RPMI7951 (cell line): ENCODE measurements around the gene ZC3H14. TPM values are rescaled to one million over a fixed set of nuclear protein-coding genes. Genes with fewer than 3 reads are reported as not detected.

Source experiments
- DNase-seq: peaks from one replicate; pipeline ENCODE4 v3.0.0-alpha.2; 2012; ENCODE audit warnings: low read depth
- total RNA-seq: library from RNA; depleted of rRNA; stranded (reverse); fragments of >200 nt; shearing (Covaris generic); gene quantifications from 2 replicates; pipeline ENCODE4 v1.2.3, GENCODE V29; 2014

The ZC3H14 gene
- total RNA-seq, 1 experiment from 2014 or later = 77.7 TPM

DNA sequence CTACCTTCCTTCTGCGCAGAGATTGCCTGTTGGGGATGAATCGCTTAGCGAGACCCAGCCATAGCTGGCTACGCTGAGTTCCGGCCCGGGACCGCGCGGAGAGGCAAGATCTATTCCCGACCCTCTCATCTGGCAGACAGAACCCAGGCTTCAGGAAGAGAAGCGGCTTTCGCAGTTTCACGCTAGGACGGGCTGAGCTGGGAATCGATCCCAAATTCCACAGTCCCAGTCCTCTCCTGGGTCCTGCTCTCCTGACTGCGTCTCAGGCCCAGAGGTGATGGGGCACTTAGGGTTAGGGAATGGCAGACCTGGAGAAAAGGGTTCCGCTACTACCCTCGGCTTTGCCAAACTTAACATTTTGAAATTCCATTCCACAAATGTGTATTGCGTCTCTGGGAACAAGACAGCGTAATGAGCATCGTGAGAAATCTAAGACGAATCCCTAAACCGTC lies 10.8 kb upstream of the ZC3H14 start:
- peak; percentile 22 for DNase-seq

DNA sequence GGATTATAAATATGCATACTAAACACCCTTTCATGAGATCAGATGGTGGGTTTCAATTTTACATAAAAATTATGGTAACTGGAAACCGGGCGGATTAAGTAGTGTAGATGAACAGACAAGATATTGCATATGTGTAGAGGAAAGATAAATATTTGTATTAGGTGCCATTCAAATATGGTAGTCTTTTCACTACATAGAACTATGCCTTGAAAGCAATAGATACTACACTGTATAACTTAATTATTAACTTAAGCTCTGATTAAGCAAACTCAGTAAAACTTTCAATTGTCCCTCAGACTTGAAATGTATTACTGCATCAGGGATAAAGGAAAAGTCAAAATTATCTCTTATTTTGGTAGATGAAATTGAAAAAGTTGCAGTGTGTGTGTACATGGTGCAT lies 10.0 kb upstream of the ZC3H14 start:
- no peak for DNase-seq

DNA sequence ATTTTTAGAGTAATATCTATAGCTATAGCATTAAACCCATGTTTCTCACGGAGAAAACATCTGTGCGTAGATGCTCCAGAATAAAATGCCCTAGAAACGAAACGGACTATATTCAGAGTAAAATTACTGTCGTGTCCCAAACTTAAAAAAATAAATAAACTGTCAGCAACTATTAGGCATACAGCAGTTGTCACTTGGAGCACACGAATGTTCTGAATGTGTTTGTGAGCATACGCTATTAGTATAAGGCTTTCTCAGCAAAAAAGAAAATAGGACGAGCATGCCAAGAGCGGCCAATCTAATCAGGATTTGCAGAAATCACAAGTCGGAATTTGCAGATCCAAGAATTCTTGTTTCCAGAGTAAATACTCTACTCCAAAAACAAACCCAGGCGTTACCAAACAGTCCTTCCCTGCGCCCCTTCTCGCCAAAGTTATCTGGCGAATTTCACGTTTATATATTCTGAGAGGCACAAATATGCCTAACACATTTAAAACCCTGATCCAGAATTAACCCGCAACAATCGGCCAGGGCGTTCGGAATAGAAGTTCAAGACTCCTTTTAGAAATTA lies 8.9 kb upstream of the ZC3H14 start:
- peak; percentile 7 for DNase-seq

DNA sequence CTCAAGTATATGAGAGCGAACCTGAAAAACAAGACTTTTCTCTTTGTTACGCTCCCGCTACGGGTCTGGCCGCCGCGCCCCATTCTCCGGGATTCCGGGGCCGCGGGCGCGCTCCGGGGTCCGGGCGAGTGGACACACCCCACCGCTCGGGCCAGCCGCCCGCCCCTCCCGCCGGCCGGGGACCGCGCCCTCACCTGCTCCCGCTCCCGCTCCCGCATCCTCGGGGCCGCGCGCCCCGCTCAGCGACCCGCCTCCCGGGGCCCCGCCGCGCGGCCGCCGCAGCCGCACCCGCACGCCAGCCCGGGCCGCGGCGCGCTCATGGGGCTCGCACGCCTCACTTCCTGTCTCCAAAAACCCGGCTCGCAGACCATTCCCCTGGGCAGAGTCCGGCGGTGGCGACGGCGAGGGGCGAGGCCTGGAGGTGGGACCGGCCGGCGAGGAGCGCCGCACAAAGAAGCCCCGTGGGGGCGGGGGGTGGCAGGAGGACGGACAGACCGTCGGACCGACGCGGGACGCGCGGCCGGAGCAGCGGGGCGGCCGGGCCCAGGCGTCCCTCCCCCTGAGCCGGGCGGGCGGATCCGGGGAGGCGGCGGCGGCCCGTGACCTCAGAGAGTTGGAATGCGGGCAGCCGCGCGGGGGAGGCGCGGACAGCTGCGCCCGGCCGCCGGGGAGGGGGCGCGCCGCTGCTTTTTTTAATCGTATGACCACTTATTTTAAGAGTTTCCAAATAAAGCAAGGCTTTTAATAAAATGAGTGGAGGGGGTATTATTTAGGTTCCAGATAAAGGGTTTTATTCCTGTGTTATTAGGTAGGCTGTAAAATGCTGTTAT lies 8.2 kb upstream of the ZC3H14 start, which contains the start of gene PTPN21:
TSS of gene PTPN21 (minus strand) at position 551 of the 830 bp plus-strand sequence. CDS start 4,590 bp downstream, outside the sequence.
- DNase-seq = peak; percentile 79

DNA sequence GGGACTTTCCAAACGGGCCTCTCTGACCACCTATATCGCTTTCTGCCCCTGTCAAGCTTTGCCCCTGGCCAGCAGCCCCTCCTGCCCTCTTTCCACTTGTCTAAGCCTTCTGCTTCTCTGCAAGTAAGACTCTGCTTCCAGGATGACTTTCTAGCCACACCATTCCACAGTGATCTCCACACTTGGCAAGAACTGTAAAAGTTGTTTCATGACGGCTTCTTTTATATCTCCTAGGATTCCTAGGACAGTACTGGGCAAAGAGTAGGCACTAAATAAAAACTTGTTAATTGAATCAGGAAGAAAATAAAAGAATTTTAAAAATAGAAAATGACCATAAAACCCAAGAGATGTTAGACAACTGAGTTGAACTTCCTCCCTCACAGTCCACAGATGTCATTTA lies 6.3 kb upstream of the ZC3H14 start:
- DNase-seq = no peak

DNA sequence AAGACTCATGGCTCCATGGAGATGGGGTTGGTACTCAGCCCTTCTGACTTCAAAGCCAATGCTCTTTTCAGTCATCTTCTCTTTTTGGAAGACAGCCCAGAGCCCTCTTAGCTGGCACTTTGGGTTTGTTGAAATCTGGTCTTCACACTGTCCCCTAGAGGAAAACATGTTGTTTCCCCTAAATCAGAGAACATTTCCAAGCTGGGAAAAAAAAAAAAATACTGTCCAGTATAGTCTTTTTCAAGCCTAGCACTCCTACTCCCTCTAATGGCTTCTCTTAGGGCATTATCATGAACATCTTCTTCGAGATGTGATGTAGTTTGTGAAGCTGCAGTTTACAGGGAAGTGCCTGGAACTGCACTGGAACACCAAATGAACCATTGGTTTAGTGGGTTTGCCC lies 3.0 kb upstream of the ZC3H14 start:
- DNase-seq = peak; percentile 74

DNA sequence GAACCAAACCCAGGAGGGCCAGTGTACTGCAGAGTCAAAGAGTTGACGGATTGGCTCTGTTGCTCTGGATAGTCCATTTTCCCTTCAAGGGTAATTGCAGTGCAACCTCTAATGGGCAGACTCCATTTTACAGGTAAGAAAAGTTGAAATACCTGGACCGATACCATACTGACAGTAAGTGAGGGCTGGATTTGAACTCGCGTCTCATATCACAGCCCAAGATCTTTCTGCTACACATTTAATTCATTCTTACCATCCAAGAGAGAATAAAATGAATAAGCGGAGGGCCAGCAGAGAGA lies 356 bp upstream of the ZC3H14 start:
- DNase-seq = no peak

DNA sequence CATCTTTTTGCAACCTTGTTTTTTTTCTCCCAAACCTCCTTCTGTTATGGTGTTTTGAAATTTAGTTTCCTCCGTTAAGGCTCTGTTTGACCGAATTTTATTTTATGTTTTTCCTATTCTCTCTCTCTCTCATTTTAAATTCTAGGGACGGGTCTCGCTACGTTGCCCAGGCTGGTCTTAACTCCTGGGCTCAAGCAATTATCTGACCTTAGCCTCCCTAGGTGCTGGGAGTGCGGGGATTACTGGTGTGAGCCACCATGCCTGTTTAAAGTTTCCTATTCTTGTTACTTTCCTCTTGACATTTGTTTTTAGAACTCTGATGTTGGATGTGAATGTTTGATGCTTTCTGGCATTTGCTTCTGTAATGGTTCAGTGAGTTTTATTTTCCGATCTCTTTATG lies 1.0 kb downstream of the ZC3H14 start:
- DNase-seq = no peak

DNA sequence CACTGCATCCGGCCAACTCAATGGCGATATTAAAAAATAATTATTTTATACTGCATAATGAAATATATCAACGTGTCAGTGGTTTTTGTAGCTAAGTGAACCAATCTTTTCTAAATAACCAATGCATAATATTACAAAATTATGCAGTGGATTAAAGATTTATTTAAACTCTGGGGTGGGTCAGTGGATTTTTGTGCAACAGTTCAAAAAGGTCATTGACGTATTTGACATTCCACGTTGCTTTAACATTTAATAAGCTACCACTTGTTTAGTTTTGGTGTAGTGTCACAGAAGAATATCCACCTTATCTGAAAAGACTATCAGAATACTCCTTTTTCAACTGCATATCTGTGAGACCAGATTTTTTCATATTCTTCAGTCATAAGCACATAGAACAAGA lies 2.6 kb downstream of the ZC3H14 start:
- no peak for DNase-seq

DNA sequence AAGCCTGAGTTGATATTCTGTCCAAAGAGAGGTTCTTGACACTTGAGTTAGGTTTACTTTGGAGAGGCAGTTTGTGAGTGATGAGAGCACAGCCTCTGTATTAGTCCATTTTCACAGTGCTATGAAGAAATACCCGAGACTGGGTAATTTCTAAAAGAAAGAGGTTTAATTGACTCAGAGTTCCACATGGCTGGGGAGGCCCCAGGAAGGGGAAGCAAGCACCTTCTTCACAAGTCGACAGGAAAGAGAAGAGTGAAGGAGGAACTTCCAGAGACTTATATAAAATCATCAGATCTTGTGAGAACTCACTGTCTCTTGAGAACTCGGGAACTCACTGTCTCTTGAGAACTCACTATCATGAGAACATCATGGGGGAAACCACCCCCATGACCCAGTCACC lies 5.4 kb downstream of the ZC3H14 start:
- DNase-seq = no peak

DNA sequence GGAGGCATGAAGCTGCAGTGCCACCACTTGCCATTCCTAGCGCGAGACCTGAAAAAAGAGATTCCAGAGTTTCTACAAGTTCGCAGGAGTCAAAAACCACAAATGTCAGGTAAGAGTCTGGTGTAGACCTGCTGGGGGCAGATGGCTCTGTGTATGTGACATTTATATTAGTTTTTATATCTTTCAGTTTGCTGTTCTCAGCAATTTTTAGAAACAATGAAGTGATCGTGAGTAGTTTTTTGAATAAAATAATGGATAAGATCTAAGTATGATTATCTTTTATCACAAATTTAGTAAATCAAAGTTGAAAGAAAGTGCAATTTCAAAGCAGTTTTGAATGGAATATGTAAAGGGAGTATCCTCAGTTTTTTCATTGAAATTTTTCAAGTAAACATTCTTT lies 9.3 kb downstream of the ZC3H14 start:
- DNase-seq = no peak

DNA sequence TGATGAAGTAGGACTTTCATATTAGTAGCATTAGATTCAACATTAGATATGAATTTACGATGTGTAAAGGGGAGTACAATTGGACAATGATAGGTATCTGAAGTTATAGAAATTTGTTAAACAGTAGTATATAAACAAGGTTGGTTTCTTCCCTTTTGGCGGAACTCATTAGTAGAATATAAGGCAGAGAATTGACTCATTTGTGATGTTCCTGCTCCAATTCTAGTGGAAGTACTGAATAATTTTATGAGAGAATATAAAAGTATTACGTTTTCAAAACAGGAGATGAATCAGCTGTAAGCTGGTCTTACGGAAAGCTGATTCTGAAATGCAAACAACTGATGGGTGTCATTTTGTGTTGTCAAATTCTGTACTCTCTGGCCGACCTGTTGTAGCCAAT lies 13.4 kb downstream of the ZC3H14 start:
- no peak for DNase-seq

DNA sequence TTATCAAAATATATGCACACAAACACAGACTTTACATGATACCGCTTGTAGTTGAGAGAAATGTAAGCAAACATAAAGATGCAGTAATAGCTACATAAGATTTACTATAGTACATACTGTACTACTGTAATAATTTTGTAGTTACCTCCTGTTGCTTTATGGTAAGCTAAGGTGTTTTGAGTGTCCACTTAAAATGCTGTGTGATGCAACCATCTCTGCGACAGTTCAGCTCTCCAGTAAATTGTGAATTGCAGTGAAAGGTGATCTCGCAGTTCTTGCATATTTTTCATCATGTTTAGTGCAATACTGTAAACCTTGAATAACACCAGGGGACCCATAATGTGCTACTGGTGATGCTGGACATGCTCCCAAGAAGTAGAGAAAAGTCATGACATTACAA lies 21.6 kb downstream of the ZC3H14 start:
- no peak for DNase-seq

DNA sequence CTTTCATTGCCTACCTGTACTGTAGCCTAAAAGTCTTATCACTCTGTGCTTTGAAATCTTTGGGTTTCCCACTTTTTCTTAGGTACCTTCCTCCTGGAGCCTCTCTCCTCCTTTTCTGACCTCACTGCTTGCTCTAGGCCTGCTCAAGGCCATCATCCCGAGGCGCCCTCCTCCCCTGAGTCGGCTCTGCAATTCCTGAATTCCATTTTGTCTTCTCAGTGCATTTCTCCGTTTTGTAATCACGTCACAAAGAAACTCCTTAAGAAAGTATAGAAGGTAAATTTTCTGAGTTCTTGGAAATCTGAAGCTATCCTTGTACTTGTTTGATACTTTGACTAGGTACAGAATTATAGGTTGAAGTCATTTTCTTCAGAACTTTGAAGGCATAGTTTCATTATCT lies 25.2 kb downstream of the ZC3H14 start:
- DNase-seq = no peak

DNA sequence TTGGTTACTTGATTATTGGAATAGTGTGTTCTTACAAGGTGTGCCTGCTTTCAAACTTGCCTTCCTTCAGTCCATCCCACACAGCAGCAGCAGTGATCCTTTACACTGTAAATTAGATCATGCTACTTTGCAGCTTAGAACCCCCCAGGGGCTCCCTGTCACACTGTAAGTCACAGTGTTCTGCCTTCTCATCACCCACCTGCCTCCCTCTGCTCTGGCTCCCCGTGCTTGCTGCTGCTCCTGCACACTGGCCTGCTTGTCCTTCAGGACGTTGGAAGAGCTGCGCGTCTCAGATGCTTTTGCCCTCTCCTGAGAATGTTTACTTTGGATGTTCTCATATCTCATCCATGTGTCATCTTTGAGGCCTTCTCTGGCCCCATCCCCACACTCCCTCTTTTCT lies 27.3 kb downstream of the ZC3H14 start:
- DNase-seq = no peak

DNA sequence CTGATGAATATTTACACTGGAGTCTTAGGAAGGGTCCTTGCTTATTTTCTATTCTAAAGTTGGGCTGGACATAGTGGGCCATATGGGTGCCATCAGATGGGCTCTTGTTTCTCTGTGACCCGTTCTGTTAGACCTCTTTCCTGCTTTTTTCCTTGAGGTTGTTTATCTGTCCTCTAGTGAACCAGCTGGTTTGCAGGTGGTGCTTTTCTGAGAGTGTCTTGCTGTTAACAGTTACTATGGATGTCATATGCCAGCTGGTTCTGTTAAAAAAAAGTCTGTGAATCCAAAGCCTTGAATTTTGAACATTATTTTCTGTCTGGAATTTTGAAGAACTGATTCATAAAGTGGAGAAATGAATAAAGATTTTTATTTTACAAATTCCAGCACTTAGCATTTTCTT lies 29.2 kb downstream of the ZC3H14 start:
- no peak for DNase-seq

DNA sequence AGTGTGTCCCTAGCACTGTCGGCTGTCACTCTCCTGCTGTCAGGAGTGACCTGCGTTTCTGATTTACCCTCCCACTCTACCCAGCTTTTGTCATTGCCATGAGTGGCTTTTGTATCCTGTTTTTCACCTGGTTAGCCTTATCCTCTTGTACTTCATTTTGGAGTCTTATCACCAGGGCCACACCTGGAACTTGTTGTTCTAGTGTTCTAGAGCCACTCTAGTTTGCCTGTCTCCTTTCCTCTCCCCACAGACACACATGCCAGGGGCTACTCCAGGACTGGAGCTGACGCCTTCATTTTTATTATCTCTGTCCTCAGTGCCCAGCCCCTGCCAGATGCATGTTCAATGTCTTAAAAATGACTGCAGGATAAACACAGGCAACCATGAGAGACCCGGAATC lies 34.2 kb downstream of the ZC3H14 start:
- DNase-seq = no peak

DNA sequence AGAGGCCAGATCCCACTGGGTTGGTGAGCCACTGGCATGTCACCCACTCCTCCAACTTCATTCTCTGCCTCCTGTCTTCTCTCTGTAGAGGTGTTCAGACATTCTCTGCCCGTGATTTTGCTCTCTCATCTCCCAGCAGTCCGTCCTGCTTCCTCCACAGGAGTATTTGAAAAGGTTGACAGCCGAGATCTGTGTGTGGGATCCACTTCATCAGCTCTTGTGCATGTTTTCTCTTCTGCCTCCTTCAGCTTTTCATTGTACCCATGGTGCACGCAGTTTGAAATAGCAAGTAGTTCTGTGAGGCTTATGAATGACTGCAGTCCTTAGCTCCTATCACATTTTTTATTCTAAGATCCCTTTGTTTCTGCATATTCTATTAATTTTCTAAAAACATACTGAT lies 34.8 kb downstream of the ZC3H14 start:
- no peak for DNase-seq

DNA sequence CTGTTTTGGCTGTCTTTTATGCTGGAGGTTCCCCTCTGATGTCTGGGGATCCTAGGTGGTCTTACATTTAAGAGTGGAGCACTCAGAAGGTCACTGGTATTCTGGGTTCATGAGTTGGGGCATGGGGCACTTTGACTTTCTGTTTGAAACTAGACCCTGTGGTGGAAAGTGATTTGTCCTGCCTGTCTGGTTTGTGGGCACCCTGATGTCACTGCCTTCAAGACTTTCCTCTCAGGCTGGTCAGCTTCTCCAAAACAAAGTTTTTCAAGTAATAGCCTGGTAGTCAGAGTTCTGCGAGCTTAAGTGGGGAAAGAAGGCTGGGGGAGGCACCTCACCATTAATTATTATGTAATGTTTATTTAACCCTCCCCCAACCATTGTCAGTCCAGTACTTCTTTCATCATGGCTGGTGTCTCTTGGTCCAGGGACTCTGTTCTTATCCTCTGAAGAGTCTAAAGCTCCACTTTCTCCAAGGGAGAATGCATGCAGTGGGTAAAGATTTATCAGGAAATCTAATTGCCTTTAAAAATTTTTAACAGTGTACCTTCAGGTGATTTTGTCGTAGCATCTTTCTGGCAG lies 35.3 kb downstream of the ZC3H14 start:
- no peak for DNase-seq

DNA sequence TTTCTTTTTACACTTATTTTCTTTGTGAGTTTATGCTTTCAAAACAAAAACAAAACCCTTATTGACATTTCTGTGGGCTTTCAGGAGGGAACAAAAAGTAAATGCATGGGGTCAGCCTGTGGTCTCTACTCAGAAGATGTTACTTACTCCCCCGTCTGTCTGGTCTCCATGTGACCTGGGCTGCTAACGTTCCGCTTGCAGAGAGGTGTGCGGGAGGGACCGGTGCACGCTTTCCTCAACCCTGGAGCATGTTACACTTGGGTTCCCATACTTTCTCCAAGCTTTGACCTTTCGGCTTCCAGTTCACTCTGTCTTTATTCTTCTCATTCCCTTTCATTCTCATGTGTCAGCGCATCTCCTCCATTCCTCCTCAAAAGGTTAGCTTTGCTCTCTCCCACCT lies 36.5 kb downstream of the ZC3H14 start:
- DNase-seq = no peak

DNA sequence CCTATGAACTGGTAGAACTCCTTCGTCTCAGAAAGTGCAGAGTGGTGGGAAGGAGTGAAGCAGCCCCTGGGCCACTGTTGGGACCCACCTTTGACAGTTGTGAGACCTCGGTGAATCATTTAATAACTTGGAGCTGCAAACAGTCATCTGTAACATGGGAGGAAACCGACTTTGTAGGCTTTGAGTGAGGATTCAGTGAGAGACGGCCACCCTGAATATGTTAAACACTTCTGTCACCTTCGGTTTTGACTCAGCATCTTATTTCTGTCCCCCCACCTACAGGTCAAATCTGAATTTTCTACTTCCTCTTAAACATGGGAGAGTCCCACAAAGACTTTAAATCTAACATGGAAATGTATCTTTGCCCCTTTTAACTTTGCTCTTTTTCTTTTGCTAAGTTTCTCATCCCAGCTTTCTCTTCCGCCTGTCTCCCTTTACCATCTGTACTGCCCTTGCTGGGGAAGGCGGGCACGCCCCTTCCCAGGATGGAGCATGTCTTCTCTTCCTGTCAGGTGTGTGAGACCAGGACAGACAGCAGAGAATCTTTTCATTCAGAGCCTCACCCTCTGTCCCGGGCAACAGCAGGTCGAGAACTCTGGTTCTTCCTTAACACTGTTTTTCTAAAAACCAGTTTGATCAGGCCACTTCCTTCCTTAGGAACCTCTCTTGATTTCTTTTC lies 37.1 kb downstream of the ZC3H14 start:
- no peak for DNase-seq

DNA sequence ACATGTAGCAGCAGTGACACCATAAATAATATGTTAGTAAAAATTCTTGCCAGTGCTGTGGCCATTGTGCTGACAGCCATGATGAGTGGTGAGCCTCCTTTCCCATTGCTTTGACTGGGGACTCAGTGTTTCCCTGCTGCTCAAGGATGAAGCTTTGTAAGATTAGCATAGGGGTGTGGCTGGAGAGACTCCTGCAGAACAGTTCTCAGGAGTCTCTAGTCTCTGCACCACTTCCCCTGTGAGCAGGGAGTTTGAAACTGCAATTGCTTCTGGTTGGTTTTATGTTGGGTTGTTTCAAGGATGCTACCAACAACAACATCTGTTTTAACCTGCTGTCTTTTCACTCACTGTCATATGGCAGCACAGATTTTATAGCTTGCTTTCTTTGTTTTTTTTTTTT lies 41.4 kb downstream of the ZC3H14 start:
- no peak for DNase-seq

DNA sequence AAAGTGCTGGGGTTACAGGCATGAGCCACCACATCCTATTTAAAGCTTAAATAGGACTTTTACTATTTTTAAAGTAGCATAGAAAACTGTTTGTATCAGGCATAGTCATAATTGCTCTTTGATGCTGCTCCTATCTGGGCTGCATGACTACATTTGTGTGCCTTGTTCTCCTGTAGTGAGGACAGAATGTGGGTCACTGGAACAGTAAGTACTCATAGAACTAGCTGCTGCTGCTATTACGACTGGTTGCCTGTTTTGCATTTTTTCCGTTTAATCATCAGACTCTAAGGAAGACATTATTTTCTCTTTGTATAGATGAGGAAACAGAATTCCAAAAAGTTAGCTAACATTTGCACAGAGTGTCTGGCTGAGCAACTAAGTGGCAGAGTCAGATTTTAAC lies 42.8 kb downstream of the ZC3H14 start:
- DNase-seq = no peak
